Hindlimb muscle (tissue), 1 donor: Measurements from ENCODE around the gene KMT2C. TPM values are rescaled to one million over a fixed set of nuclear protein-coding genes. Genes with fewer than 3 reads are reported as not detected.

ENCODE experiments used
- DNase-seq: peaks from one replicate; pipeline ENCODE4 v3.0.0-alpha.2; 2013
- polyA plus RNA-seq: library from polyadenylated mRNA; unstranded; fragments of 120-200 nt; gene quantifications from one replicate; pipeline ENCODE4 v1.2.1, GENCODE V29; 2013; ENCODE audit not compliant: insufficient read length

The KMT2C gene
- polyA plus RNA-seq, 1 donor: 44.4 TPM

DNA sequence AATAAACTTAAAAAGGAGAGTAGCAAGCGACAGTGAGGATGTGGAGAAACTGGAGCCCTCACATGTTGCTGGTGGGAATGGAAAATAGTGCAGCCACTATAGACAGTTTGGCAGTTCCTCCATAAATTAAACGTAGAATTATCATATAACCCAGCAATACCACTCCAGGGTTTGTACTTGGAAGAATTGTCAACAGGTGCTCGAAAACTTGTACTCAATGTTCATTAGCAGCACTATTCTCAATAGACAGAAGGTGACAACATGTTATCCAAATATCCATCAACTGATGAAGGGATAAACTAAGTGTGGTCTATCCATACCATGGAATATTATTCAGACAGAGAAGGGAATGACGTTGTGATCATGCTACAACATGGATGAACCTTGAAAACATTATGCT is 338.5 kb downstream of the KMT2C start:
- no peak for DNase-seq

DNA sequence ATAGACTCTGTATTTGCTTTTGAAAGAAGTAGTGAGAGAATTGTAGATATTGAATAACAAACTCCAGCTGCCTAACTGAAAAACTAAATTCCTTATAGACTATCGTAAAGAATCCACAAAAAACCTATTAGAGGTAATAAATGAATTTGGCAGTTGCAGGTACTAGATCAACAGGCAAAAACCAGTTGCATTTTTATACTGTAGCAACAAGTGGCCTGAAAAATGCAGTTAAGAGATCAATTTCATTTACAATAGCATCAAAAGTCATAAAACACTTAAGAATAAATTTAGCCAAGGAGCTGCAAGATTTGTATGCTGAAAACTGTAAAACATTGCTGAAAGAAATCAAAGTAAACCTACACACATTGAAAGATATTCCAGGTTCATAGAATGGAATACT is 340.0 kb downstream of the KMT2C start:
- DNase-seq: no peak

GRCh38 chr7:152093717-152094116 is 342.1 kb downstream of the KMT2C start:
- DNase-seq: no peak

- DNase-seq: no peak
Observed at GRCh38 chr7:152090747-152091146, 345.1 kb downstream of the KMT2C start.

DNA sequence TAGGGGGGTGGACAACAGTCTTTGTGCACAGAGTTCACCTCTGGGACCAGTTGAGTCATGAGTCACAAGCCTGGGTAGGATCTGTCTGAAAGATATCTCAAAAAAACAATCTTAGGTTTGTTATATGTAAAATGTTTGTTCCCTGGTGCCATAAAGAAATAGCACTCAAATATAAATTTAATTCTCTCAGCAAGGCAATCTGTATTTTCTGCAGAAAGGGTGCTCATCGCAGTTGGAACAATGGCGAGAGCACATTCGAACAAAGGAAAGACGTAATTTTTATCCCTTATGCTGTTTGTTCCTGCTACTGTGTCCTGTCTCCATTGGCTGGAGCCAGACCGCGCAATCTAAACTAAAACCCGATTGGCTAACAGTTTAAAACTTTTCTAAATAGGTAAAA is 346.6 kb downstream of the KMT2C start:
- DNase-seq: no peak

GRCh38 chr7:152086513-152086912 is 349.3 kb downstream of the KMT2C start:
- DNase-seq: no peak

DNA sequence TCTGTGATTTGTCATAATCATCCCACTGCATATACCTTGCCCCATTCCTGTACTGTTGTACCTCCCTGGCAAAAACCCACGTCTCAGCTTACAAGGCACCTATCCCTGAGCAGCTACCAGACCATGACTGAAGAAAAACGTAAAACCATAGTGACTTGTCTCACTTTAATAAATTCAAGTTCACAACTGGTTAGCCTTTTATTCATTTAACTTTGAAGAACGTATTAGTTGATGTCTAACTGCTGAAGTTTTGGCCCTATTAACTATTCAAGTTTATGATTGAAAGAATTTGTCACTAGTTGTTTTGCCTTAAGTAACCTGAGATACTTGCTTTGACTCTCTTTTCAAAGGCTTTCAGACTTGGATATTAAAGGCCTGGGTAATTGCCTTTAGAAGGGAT is 350.7 kb downstream of the KMT2C start:
- no peak for DNase-seq

Other genes starting within 250 kb of the KMT2C start
- gene XRCC2, start 240.1 kb upstream of the KMT2C start, polyA plus RNA-seq: 3.2 TPM